Sigmoid colon (tissue), 7 donors: ENCODE measurements around the gene UGT1A5. TPM values are rescaled to one million over a fixed set of nuclear protein-coding genes. Genes with fewer than 3 reads are reported as not detected.

Experiments used
- DNase-seq: peaks from one replicate; pipeline ENCODE4 v3.0.0-alpha.2; 2019
- H3K27ac ChIP-seq, 4 donors: fragments of 200-600 bp; sonication (generic); one replicate each; pipeline ENCODE4 v1.5.1; 2016 to 2019; ENCODE audit warnings: mild to moderate bottlenecking in 1 of 4
- H3K27me3 ChIP-seq, 3 donors: fragments of 200-600 bp; sonication (generic); one replicate each; pipeline ENCODE4 v1.5.1; 2019; ENCODE audit warnings: mild to moderate bottlenecking in 1 of 3
- H3K36me3 ChIP-seq, 4 donors: fragments of 200-600 bp; sonication (generic); one replicate each; pipeline ENCODE4 v1.5.1; 2016 to 2019
- H3K4me1 ChIP-seq, 4 donors: fragments of 200-600 bp; sonication (generic); one replicate each; pipeline ENCODE4 v1.5.1; 2017 to 2019
- H3K4me3 ChIP-seq, 4 donors: fragments of 200-600 bp; sonication (generic); one replicate each; pipeline ENCODE4 v1.5.1; 2017 to 2019; ENCODE audit warnings: mild to moderate bottlenecking in 2 of 4, moderate library complexity in 1 of 4
- H3K9me3 ChIP-seq, 4 donors: fragments of 200-600 bp in 3 of 4; sonication (generic) in 3 of 4; one replicate each; pipeline versions ENCODE4 v1.5.1 to v1.6.1; 2013 to 2019
- EP300 ChIP-seq, 4 donors: sonication (generic); formaldehyde crosslinking; IDR thresholded peaks; one replicate each; pipeline ENCODE4 v1.6.1; 2017; ENCODE audit warnings: antibody characterized with exemption in 4 of 4
- POLR2A ChIP-seq, 2 donors: fragments of 450-650 bp; IDR thresholded peaks; one replicate each; pipeline ENCODE4 v1.6.1; 2016; ENCODE audit warnings: antibody characterized with exemption in 2 of 2, mild to moderate bottlenecking in 2 of 2, moderate library complexity in 2 of 2
- POLR2AphosphoS5 ChIP-seq, 4 donors: sonication (generic); formaldehyde crosslinking; IDR thresholded peaks; one replicate each; pipeline ENCODE4 v1.6.1; 2017; ENCODE audit warnings: antibody characterized with exemption in 4 of 4
- WGBS, 2 donors: extraction: QIAGEN DNeasy Blood & Tissue Kit; methylation state at CpG; one replicate each; pipeline ENCODE4 v1.1.7; 2013; 5-methylcytosine and 5-hydroxymethylcytosine counted together
- intact Hi-C: fragments of 100-400 bp; cut with DNase I; formaldehyde crosslinking; loops from one replicate; pipeline ENCODE4 v1.15.1; 2023
- polyA plus RNA-seq, 3 donors: library from polyadenylated mRNA; stranded (reverse); fragments of 200-250 nt; gene quantifications; one replicate each; pipeline ENCODE4 v1.2.3, GENCODE V29; 2013
- total RNA-seq, 4 donors: library from RNA; depleted of rRNA; stranded (reverse); fragments of >200 nt; gene quantifications; one replicate each; pipeline ENCODE4 v1.1.0, GENCODE V29; 2016
- TF ChIP-seq, protein P1 (sequence below), 4 experiments: fragments of 450-650 bp in 3 of 4; fragments of 200-600 bp in 1 of 4; IDR thresholded peaks; one replicate each; pipeline ENCODE4 v1.5.1; 2016 to 2019; ENCODE audit warnings: antibody characterized with exemption in 4 of 4, mild to moderate bottlenecking in 3 of 4, moderate library complexity in 2 of 4
- donor health status: healthy with polysubstance abuse.
- donor health status: Bipolar disorder and iron deficiency.
- donor health status: healthy.

UGT1A5 gene
- total and polyA plus RNA-seq, 7 donors = 0.22 TPM; not detected in 6

DNA sequence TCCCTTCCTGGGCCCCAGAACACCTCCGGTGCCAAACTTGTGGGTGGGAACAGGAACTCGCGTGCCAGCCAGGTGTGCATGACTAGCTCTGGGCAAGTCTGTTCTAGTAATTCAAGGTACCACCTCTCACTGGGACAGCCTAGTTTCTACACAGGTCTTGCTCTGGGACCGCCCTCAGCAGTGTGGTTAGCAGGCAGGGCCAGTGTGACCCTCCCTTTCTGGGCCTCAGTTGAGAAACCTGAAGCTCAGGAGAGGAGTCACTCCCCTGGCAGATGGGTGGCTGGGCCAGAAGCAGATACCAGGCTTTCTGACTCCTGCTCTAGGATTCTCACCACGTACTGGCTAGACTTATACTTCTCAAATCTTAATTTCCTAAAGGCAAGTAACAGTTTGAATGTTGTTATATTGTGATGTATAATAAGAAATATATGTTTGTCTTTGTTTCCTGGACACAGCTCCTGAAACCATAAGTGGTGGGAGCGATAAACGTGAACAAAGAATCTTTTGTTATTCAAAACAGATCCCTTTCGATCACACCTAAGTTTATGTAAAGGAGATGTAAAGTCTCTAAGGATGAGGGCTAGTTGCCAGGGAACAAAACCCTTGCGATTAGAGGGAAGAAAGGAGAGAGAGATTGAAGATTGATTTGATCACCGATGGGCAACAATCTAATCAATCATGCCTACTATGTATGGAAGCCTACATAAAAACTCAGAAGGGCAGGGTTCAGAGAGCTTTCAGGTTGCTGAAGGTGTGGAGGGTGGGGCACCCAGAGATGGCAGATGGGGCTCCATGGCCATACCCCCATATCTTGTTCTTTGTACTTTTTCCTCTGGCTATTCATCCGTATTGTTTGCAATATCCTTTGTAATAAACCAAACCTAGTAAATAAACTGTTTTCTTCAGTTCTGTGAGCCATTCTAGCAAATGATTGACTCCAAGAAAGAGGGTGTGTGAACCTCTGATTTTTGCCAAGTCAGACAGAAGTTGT, 21.0 kb upstream of the UGT1A5 start:
- intact Hi-C loops = no loop called here
- TF ChIP-seq EP300 (IDR thresholded peaks at IDR 0.05) (no peak), POLR2A (IDR thresholded peaks at IDR 0.05) (no peak), POLR2AphosphoS5 (IDR thresholded peaks at IDR 0.05) (no peak)
- no peak overlapping the region for H3K27ac ChIP-seq

DNA sequence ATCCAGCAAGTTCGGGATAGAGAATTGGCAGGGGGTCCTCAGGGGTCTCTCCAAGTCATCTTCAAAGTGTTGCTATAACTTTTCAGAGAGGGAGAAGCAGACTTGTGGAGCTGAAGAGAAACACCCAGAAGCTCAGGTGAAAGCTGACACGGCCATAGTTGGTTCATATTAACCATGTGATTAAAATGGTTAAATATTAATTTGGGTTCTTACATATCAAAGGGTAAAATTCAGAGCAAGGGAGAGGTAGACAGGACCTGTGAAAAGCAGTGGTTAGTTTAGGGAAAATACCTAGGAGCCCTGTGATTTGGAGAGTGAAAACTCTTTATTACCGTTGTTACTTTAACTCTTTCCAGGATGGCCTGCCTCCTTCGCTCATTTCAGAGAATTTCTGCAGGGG, 20.1 kb upstream of the UGT1A5 start, which contains the start of gene UGT1A6:
TSS of gene UGT1A6 (plus strand) at position 243 of the 400 bp plus-strand sequence. CDS start at position 358, 115 bp downstream.
- TF ChIP-seq, protein P1, sequence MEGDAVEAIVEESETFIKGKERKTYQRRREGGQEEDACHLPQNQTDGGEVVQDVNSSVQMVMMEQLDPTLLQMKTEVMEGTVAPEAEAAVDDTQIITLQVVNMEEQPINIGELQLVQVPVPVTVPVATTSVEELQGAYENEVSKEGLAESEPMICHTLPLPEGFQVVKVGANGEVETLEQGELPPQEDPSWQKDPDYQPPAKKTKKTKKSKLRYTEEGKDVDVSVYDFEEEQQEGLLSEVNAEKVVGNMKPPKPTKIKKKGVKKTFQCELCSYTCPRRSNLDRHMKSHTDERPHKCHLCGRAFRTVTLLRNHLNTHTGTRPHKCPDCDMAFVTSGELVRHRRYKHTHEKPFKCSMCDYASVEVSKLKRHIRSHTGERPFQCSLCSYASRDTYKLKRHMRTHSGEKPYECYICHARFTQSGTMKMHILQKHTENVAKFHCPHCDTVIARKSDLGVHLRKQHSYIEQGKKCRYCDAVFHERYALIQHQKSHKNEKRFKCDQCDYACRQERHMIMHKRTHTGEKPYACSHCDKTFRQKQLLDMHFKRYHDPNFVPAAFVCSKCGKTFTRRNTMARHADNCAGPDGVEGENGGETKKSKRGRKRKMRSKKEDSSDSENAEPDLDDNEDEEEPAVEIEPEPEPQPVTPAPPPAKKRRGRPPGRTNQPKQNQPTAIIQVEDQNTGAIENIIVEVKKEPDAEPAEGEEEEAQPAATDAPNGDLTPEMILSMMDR (IDR thresholded peaks at IDR 0.05) = no peak
- no peak for TF ChIP-seq EP300 (IDR thresholded peaks at IDR 0.05)
- WGBS, 2 donors = 19 to 79% methylated on average over 4 of the region's 4 CpGs

More for the DNA sequence above, 21.0 kb upstream of the UGT1A5 start:
- Histone ChIP-seq H3K27me3 (no peaks in the 10 kb centered on the region), H3K36me3 (no peaks in the 10 kb centered on the region), H3K9me3 (no peaks in the 10 kb centered on the region), H3K4me3 (no peak overlapping the region), H3K4me1 (no peaks in the 10 kb centered on the region)
- WGBS, 2 donors = 15 to 67% methylated on average over 11 of the region's 11 CpGs
- no peak for DNase-seq

DNA sequence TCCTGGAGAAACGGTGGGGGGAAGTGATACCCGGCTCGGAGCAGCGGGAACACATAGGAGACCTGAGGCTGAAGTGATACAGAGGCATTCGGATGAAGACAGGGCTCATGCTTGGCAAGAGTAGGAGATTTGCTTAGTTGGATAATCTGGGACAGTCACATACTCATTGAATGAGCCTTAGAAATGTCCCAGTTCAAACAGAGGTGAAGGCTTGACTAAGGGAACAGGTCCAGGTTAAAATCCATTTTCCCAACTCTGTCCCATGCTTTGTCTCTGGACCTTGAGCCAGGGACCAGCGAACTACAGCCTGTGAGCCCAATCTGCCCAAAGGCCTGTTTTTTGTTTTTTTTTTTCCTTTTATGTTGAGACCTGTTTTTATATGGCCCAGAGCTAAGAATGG, 18.7 kb upstream of the UGT1A5 start:
- H3K4me1 ChIP-seq = no peaks in the 10 kb centered on the region
- H3K36me3 ChIP-seq = no peaks in the 10 kb centered on the region
- H3K4me3 ChIP-seq = no peak overlapping the region
- WGBS, 2 donors = 70 to 81% methylated on average over 6 of the region's 6 CpGs
- no peak overlapping the region for H3K27ac ChIP-seq
- no peak for TF ChIP-seq EP300 (IDR thresholded peaks at IDR 0.05)
- no peak for TF ChIP-seq POLR2A (IDR thresholded peaks at IDR 0.05)
- TF ChIP-seq POLR2AphosphoS5 (IDR thresholded peaks at IDR 0.05) = no peak
- TF ChIP-seq, protein P1 (IDR thresholded peaks at IDR 0.05) = no peak
- DNase-seq = no peak
- no peaks in the 10 kb centered on the region for H3K9me3 ChIP-seq
- no peaks in the 10 kb centered on the region for H3K27me3 ChIP-seq
- intact Hi-C loops = no loop called here

More for the DNA sequence above, 20.1 kb upstream of the UGT1A5 start, which contains the start of gene UGT1A6:
- intact Hi-C loops = no loop called here
- Histone ChIP-seq H3K36me3 (no peaks in the 10 kb centered on the region), H3K9me3 (no peaks in the 10 kb centered on the region), H3K4me3 (no peak within 1 kb of the TSS), H3K4me1 (no peaks in the 10 kb centered on the region), H3K27me3 (no peaks in the 10 kb centered on the region), H3K27ac (no peak within 1 kb of the TSS)
- no peak for DNase-seq

DNA sequence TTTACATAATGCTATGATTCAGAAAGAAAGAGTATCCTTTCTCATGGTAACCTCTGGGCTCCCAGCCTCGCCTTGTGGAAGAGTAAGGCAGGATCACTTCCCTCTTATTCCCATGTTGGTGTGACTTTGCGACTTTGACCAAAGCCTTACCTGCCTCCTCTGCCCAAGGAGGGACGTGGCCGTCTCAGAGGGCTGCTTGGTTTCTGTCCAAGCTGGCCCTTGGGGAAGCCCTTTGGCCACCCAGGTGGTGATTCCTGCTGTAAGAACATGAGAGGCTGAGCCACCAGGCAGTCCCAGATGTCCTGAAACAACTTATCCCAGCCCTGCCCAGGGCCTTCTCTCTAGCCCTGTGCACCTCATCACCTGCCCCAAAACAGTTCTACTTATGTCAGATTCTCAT, 14.0 kb upstream of the UGT1A5 start:
- no peak for DNase-seq
- Histone ChIP-seq H3K9me3 (no peaks in the 10 kb centered on the region), H3K27me3 (no peaks in the 10 kb centered on the region), H3K4me3 (no peak overlapping the region), H3K4me1 (no peaks in the 10 kb centered on the region), H3K36me3 (no peaks in the 10 kb centered on the region), H3K27ac (no peak overlapping the region)
- 80 to 89% methylated on average over 4 of the region's 4 CpGs for WGBS, 2 donors
- TF ChIP-seq POLR2A (IDR thresholded peaks at IDR 0.05) (no peak), POLR2AphosphoS5 (IDR thresholded peaks at IDR 0.05) (no peak), EP300 (IDR thresholded peaks at IDR 0.05) (no peak)
- TF ChIP-seq, protein P1 (IDR thresholded peaks at IDR 0.05) = no peak
- intact Hi-C loops = no loop called here

DNA sequence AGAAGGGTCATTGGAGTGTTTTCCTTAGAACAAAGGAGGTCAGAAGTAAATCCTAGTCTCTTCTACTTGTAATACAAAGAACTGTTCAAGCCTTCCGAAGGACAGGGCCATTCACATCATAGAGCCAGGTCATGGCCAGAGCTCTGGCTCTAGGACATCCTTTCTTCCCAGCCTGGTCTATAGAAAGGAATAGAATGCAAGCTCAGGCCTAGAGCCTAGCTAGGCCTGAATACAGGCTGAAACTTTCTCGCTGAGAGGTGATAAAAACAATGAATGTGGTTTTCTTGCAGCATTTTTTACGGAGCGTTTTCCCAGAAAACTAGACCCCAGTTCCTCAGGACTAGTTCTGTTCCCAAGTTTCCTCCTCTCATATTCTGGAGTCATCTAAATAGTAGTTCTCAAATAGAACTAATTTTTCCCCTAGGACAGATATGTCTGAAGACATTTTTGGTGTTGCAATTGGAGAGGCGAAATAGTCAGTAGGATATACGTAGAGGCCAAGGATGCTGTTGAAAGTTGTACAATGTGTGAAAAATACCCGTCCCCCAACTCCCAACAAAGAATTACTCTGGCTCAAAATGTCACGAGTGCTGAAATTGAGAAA, 13.2 kb upstream of the UGT1A5 start:
- WGBS, 2 donors = 88 to 91% methylated on average over 8 of the region's 8 CpGs
- TF ChIP-seq EP300 (IDR thresholded peaks at IDR 0.05) (no peak), POLR2A (IDR thresholded peaks at IDR 0.05) (no peak), POLR2AphosphoS5 (IDR thresholded peaks at IDR 0.05) (no peak)
- TF ChIP-seq, protein P1 (IDR thresholded peaks at IDR 0.05) = no peak
- intact Hi-C loops = no loop called here
- Histone ChIP-seq H3K9me3 (no peaks in the 10 kb centered on the region), H3K27ac (no peak overlapping the region), H3K4me3 (no peak overlapping the region), H3K27me3 (no peaks in the 10 kb centered on the region), H3K36me3 (no peaks in the 10 kb centered on the region), H3K4me1 (no peaks in the 10 kb centered on the region)
- DNase-seq = no peak
